ENCODE results near the gene ATP8A1. TPM values are rescaled to one million over a fixed set of nuclear protein-coding genes. Genes with fewer than 3 reads are reported as not detected.

ATP8A1 gene
- total RNA-seq, 4 donors from 2014 or later: 5.9 to 16.5 (median 7.3) TPM

DNA sequence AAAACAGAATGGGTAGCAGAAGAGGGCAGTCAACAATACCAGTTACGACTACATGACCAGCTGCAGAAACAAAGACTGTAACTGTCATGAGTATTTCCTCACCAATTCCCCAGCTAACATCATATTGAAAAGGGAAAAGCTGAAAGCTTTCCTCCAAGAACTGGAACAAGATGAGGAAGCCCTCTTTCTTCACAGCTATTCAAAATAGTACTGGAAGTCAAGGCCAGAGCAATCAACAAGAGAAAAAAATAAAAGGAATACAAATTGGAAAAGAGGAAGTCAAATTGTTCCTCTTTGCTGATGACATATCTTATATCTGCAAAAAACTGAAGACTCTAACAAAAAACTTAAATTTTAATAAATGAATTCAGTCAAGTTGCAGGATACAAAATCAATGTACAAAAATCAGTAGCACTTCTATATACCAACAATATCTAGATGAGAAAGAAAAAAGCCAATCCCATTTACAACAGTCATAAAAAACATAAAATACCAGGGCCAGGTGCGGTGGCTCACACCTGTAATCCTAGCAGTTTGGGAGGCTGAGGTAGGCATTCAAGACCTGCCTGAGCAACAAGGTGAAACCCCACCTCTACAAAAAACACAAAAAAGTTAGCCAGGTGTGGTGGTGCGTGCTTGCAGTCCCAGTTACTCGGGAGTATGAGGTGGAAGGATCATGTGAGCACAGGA lies 125.4 kb downstream of the ATP8A1 start:
- H3K9me3 ChIP-seq: no peaks in the 10 kb centered on the region
- no peak for DNase-seq (ENCODE audit: low spot score in 2 of 2)
- no peaks in the 10 kb centered on the region for H3K27me3 ChIP-seq
- TF ChIP-seq POLR2A (IDR thresholded peaks at IDR 0.05): no peak
- no peak for TF ChIP-seq POLR2AphosphoS5 (IDR thresholded peaks at IDR 0.05)
- no peak for TF ChIP-seq EP300 (IDR thresholded peaks at IDR 0.05)
- TF ChIP-seq, protein P1, sequence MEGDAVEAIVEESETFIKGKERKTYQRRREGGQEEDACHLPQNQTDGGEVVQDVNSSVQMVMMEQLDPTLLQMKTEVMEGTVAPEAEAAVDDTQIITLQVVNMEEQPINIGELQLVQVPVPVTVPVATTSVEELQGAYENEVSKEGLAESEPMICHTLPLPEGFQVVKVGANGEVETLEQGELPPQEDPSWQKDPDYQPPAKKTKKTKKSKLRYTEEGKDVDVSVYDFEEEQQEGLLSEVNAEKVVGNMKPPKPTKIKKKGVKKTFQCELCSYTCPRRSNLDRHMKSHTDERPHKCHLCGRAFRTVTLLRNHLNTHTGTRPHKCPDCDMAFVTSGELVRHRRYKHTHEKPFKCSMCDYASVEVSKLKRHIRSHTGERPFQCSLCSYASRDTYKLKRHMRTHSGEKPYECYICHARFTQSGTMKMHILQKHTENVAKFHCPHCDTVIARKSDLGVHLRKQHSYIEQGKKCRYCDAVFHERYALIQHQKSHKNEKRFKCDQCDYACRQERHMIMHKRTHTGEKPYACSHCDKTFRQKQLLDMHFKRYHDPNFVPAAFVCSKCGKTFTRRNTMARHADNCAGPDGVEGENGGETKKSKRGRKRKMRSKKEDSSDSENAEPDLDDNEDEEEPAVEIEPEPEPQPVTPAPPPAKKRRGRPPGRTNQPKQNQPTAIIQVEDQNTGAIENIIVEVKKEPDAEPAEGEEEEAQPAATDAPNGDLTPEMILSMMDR (IDR thresholded peaks at IDR 0.05): no peak
- 88% methylated on average over 4 of the region's 4 CpGs for WGBS
- peaks cover 7% of the 10 kb centered on the region for H3K36me3 ChIP-seq
- no peak overlapping the region for H3K27ac ChIP-seq
- no peaks in the 10 kb centered on the region for H3K4me1 ChIP-seq
- no peak overlapping the region for H3K4me3 ChIP-seq

DNA sequence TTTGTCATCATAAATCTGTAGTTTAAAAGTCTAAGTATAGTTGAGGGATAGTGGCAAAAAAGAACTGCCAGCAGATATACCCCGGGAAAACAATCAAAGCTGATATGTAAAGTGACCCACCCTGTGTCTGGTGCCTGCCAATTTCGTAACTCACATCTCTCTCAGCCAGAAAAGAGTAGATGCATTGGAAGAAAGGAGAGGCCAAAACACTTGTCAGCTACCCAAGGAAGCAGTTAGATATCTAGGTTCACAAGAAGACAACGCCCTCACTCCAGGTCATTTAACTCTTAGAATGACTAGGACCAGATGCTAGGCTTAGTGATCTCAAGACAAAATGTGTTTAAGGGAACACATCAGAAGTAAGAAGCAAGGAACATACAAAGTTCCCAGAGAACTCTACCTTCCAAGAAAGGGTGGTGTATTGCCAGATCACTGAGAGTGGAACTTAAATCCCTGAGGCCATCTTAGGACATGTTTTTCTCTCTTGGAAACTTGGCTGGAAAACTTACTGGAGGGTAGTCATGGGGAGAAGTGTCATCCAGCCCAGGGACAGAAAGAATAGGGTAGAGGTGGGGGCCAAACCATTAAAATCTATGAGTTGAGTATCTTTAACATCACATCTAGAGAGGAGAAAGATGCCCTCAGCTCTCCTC lies 133.7 kb downstream of the ATP8A1 start:
- Histone ChIP-seq H3K4me1 (peaks cover 6% of the 10 kb centered on the region), H3K4me3 (no peak overlapping the region), H3K27ac (no peak overlapping the region), H3K36me3 (no peaks in the 10 kb centered on the region), H3K9me3 (no peaks in the 10 kb centered on the region), H3K27me3 (no peaks in the 10 kb centered on the region)
- WGBS: 41% methylated on average over 3 of the region's 3 CpGs
- no peak for DNase-seq (ENCODE audit: low spot score in 2 of 2)
- no peak for TF ChIP-seq EP300 (IDR thresholded peaks at IDR 0.05)
- TF ChIP-seq, protein P1 (IDR thresholded peaks at IDR 0.05): no peak
- no peak for TF ChIP-seq POLR2AphosphoS5 (IDR thresholded peaks at IDR 0.05)
- TF ChIP-seq POLR2A (IDR thresholded peaks at IDR 0.05): no peak

DNA sequence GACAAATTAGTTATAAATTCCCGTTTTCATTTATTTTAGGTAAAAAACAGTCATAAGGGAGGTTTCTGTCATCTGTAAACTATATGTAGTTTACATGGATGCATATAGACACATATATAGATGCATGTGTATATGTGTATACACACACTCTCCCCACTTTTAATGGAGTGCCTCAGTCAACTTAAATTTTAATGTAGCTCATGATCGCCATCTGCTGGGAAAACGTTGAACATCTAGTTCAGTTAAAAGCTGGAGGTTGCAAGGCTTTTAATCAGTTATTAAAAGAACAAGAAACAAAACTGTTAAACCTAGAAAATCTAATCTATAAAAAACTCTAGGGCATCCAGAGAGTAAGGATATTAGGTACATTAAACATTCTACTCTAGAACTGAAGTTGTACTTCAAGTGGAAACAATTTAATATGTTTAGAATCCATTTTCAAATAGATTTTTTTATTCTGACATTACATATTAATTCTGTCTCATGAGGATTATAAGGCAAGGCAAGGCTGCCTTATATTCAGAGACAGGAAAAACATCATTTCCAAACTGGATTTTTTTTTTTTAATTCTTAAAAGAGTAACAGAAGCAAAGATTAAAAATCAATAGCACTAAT lies 137.0 kb downstream of the ATP8A1 start:
- no peak for DNase-seq (ENCODE audit: low spot score in 2 of 2)
- WGBS: 18% methylated on average over 3 of the region's 3 CpGs
- Histone ChIP-seq H3K9me3 (no peaks in the 10 kb centered on the region), H3K27me3 (no peaks in the 10 kb centered on the region), H3K36me3 (no peaks in the 10 kb centered on the region), H3K4me1 (peaks cover 6% of the 10 kb centered on the region), H3K4me3 (no peak overlapping the region), H3K27ac (no peak overlapping the region)
- TF ChIP-seq POLR2AphosphoS5 (IDR thresholded peaks at IDR 0.05) (no peak), EP300 (IDR thresholded peaks at IDR 0.05) (no peak), POLR2A (IDR thresholded peaks at IDR 0.05) (no peak)
- TF ChIP-seq, protein P1 (IDR thresholded peaks at IDR 0.05): peak; percentile 10 to 44

DNA sequence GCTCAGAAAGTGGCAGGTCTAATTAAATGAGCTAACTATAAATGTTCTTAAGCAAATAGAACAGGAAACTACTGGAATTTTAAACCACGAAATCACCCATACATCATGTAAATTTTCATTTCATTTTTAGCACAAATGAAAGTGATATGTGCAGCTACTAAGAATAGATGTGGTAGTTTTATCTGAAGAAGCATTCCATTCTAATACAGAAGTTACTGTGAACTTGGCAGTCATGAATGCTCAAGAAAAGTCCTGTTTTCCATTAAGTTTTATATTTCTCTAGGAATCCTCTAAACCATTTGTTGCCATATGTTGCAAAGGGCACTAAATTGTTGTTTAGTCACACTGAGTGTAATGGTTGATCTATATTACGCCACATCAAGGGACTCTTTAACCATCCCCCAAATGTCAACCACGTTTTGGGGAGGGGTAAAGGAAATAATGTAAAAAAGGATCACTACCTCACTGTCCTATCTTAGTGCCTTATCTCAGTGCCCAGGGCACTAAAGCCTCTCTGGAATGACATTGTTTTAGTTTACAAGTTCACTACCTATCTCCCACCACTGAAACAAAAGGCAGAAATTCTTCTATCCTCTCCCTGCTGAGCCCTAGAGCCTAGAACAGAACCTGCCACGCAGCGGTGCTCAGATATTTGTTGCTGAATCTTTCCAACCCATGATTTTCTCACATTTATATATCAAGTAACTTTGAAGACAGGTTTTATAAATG lies 141.6 kb downstream of the ATP8A1 start:
- H3K36me3 ChIP-seq: no peaks in the 10 kb centered on the region
- no peaks in the 10 kb centered on the region for H3K9me3 ChIP-seq
- 53% methylated on average over 5 of the region's 5 CpGs for WGBS
- no peak overlapping the region for H3K4me3 ChIP-seq
- TF ChIP-seq, protein P1 (IDR thresholded peaks at IDR 0.05): no peak
- TF ChIP-seq POLR2A (IDR thresholded peaks at IDR 0.05): no peak
- no peak for TF ChIP-seq POLR2AphosphoS5 (IDR thresholded peaks at IDR 0.05)
- no peak for TF ChIP-seq EP300 (IDR thresholded peaks at IDR 0.05)
- no peak overlapping the region for H3K27ac ChIP-seq
- H3K27me3 ChIP-seq: no peaks in the 10 kb centered on the region
- H3K4me1 ChIP-seq: no peaks in the 10 kb centered on the region
- no peak for DNase-seq (ENCODE audit: low spot score in 2 of 2)
